Left ventricle myocardium inferior (tissue), 1 donor: Measurements from ENCODE around the gene PABPC3. TPM values are rescaled to one million over a fixed set of nuclear protein-coding genes. Genes with fewer than 3 reads are reported as not detected.

ENCODE experiments used
- DNase-seq: peaks from one replicate; pipeline ENCODE4 v3.0.0-alpha.2; 2020
- H3K27ac ChIP-seq: fragments of 200-600 bp; replicated peaks from 2 replicates; pipeline ENCODE4 v1.8.0; 2021
- H3K27me3 ChIP-seq: fragments of 200-600 bp; 2 replicates; pipeline ENCODE4 v1.8.0; 2021; ENCODE audit warnings: low read depth
- H3K36me3 ChIP-seq: fragments of 200-600 bp; 2 replicates; pipeline ENCODE4 v1.8.0; 2021
- H3K4me1 ChIP-seq: fragments of 200-600 bp; 2 replicates; pipeline ENCODE4 v1.8.0; 2021
- H3K4me3 ChIP-seq: fragments of 200-600 bp; 2 replicates; pipeline ENCODE4 v1.8.0; 2021; ENCODE audit warnings: mild to moderate bottlenecking, moderate library complexity
- H3K9me3 ChIP-seq: fragments of 200-600 bp; replicated peaks from 2 replicates; pipeline ENCODE4 v1.8.0; 2021
- intact Hi-C: fragments of 100-400 bp; cut with micrococcal nuclease; formaldehyde crosslinking; loops from one replicate; pipeline ENCODE4 v1.11.0; 2022
- total RNA-seq: library from RNA; stranded (reverse); fragmentation: NEBNext Ultra II Directional; extraction: Animal tissue kit (Norgen Biotek cat#: 25700); gene quantifications from one replicate; pipeline ENCODE4 v1.2.1, GENCODE V29; 2021
- TF ChIP-seq, protein P1 (sequence below): fragments of 200-600 bp; IDR thresholded peaks from 2 replicates; pipeline ENCODE4 v1.8.0; 2021; ENCODE audit warnings: antibody characterized with exemption, mild to moderate bottlenecking, borderline replicate concordance
- donor health status: DM: no; HTN: yes; CAD: no; lungs with severe emphysema.

PABPC3 gene
- total RNA-seq, 1 donor from 2014 or later: 0.05 TPM

DNA sequence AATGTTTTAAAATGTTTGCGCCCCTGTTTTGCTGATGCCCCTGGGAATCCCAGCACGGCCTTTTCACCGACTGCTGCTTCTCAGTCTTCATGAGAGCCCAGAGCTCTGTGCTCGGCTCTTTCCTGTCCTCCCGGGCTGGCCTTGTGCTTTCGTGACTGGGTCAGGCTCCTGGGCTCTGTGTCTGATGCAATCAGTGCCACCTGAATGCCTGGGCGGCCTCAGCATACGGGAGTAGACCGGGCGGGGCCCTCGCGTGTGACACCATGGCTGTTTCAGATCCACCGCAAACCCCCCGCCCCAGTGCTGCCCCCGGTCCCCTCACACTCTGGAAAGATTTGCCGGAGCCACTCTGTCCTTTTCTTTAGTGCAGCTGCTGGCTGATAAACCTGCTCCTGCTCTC lies 21.4 kb downstream of the PABPC3 start:
- no peak for DNase-seq
- H3K36me3 ChIP-seq: no peaks in the 10 kb centered on the region
- peaks cover 63% of the 10 kb centered on the region for H3K27me3 ChIP-seq
- H3K27ac ChIP-seq: no peak overlapping the region
- TF ChIP-seq, protein P1, sequence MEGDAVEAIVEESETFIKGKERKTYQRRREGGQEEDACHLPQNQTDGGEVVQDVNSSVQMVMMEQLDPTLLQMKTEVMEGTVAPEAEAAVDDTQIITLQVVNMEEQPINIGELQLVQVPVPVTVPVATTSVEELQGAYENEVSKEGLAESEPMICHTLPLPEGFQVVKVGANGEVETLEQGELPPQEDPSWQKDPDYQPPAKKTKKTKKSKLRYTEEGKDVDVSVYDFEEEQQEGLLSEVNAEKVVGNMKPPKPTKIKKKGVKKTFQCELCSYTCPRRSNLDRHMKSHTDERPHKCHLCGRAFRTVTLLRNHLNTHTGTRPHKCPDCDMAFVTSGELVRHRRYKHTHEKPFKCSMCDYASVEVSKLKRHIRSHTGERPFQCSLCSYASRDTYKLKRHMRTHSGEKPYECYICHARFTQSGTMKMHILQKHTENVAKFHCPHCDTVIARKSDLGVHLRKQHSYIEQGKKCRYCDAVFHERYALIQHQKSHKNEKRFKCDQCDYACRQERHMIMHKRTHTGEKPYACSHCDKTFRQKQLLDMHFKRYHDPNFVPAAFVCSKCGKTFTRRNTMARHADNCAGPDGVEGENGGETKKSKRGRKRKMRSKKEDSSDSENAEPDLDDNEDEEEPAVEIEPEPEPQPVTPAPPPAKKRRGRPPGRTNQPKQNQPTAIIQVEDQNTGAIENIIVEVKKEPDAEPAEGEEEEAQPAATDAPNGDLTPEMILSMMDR: no peak
- no peak overlapping the region for H3K4me3 ChIP-seq
- no peaks in the 10 kb centered on the region for H3K4me1 ChIP-seq
- peaks cover 9% of the 10 kb centered on the region for H3K9me3 ChIP-seq
- intact Hi-C loops: no loop called here

DNA sequence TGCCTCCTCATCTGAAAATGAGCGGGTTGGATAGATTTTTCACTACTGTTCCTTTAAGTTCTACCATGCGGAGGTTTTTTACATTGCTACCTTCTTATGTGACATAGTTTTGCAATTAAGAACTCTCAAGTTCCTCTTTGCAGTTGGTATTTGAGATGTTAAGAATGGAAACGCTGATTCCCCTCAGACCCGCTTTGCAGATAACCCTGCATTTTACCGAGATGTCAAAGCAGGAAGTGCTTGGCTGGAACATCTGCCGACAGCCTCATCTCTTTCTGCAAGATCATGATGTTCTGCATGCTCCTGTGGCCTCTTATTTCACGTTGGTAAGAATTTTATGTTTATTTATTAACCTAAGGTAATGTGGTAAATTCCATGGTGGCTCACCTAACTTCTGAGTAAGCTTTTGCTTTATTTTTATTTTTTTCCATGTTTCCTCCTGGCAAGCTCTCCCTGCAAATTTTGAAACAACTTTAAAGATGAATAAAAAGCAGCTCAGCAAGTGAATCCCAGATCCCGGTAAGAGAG lies 22.5 kb downstream of the PABPC3 start:
- Histone ChIP-seq H3K36me3 (no peaks in the 10 kb centered on the region), H3K9me3 (peaks cover 20% of the 10 kb centered on the region), H3K27ac (no peak overlapping the region), H3K4me3 (no peak overlapping the region), H3K4me1 (no peaks in the 10 kb centered on the region), H3K27me3 (peaks cover 55% of the 10 kb centered on the region)
- TF ChIP-seq, protein P1: no peak
- no peak for DNase-seq
- intact Hi-C loops: no loop called here

DNA sequence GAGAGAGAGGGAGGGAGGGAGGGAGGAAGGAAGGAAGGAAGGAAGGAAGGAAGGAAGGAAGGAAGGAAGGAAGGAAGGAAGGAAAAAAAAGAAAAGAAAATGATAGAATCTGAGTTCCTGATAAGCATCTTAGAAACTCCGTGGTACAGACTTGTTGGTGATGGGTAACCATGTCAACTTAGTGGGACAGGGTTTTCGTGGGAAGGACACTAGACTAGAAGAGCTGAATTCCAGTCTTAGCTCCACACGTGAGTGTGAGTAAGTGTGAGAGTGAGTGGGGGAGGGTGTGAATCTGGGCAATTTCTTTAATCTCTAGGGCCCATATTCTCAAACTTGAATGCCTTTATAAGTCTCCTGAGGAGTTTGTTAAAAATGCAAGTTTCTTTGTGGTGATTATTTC lies 35.0 kb downstream of the PABPC3 start:
- H3K4me3 ChIP-seq: no peak overlapping the region
- peaks cover 18% of the 10 kb centered on the region for H3K9me3 ChIP-seq
- intact Hi-C loops: no loop called here
- H3K4me1 ChIP-seq: no peaks in the 10 kb centered on the region
- no peaks in the 10 kb centered on the region for H3K36me3 ChIP-seq
- no peak for DNase-seq
- TF ChIP-seq, protein P1: no peak
- peaks cover 42% of the 10 kb centered on the region for H3K27me3 ChIP-seq
- H3K27ac ChIP-seq: no peak overlapping the region

DNA sequence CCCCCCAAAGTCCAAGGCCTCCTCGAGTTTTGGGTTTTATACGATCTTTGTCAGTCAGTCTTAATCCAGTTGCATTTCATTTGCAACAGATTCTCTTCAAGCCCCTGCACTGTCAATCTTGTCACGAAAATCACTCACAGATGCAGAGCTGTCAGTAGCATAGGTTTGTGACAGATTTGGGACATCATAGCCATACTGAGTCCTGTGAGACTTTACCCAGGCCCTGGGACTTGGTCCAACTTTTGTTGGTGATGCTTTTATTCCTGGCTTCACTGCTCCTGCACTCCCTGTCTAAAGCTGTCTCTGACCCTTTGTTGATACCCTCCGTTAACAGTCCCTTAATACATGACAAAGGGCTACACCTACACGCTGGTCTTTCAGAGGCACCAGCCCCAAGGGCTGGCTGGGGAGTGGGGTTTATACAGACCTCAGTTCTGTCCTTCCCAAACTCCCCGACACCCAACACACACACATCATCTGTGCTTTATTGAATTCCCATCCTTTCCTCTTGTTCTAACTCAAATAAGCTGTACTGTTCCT lies 36.0 kb downstream of the PABPC3 start:
- H3K9me3 ChIP-seq: peaks cover 11% of the 10 kb centered on the region
- no peak overlapping the region for H3K27ac ChIP-seq
- no peak overlapping the region for H3K4me3 ChIP-seq
- intact Hi-C loops: no loop called here
- H3K27me3 ChIP-seq: peaks cover 52% of the 10 kb centered on the region
- no peak for DNase-seq
- TF ChIP-seq, protein P1: no peak
- no peaks in the 10 kb centered on the region for H3K4me1 ChIP-seq
- H3K36me3 ChIP-seq: no peaks in the 10 kb centered on the region

DNA sequence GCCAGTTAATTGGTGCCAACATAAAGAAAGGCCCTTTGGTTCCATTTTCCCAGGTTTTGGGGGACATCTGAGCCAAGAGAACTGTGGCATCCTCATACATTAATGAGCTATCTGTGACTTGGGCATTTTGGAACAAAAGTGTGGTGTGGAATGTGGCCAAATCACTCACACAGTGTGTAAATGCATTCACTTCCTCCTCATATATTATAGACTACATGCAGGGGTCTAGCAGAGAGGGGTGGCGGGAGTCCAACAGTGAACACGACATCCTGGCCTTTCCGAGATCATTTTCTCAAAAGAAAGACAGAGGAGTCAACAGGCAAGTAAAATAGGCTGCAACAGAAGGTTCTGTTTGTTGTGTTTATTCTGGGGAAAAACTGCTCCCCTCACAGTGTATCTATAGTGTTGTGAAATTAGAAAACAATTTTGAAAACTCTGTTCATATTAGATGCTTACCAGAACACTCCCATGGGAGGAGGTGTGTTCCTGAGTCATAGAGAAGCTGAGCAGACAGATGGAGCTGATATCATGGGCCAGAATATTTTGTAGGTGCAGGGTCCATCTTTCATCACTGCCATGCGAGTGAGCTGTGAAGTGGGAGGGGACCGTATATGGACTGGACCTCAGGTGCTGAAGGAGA lies 36.9 kb downstream of the PABPC3 start:
- Histone ChIP-seq H3K27ac (no peak overlapping the region), H3K27me3 (peaks cover 61% of the 10 kb centered on the region), H3K4me3 (no peak overlapping the region), H3K4me1 (no peaks in the 10 kb centered on the region), H3K36me3 (no peaks in the 10 kb centered on the region), H3K9me3 (peaks cover 9% of the 10 kb centered on the region)
- no peak for DNase-seq
- TF ChIP-seq, protein P1: no peak
- intact Hi-C loops: no loop called here
